ENCODE measurements around the gene UPF3B.
"Not testable (repeated sequence)": the region's sequence is repeated elsewhere in the genome, so short reads cannot be mapped to it uniquely, and the experiment has no call there.

Gene UPF3B

GRCh38 chrX:119852382-119853353 is at the start of gene UPF3B:
TSS of gene UPF3B (minus strand) at chrX:119852963. CDS start at chrX:119852928, 35 bp downstream.
- DNase-seq = peak; percentile 84 to 99 (median 90)
- intact Hi-C loops (cut with DNase I) = loop anchor here (2.0 to 5.0 kb wide), 2 partner anchors 18 to 60 kb away; partner anchors contain the start of genes NDUFA1, RNF113A and RPL39

DNA sequence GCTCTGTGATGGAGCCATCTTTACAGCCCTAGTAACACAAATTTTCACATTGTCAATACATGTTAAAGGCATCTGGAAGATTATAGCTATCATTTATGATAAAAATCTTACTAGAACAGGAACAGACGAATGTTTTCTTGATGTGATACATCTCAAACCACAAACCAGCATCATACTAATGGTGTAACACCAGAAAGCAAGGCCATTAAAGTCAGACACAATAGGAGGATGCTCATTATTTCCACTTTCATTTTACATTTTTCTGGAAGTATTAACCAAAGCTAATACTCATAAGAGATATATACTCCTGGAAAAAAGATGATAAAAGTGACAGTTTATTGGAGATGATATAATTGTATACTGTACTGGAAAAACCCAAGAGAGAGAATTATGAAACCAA is 48.2 kb upstream of the UPF3B start:
- intact Hi-C loops (cut with DNase I) = no loop called here
- DNase-seq = no peak

DNA sequence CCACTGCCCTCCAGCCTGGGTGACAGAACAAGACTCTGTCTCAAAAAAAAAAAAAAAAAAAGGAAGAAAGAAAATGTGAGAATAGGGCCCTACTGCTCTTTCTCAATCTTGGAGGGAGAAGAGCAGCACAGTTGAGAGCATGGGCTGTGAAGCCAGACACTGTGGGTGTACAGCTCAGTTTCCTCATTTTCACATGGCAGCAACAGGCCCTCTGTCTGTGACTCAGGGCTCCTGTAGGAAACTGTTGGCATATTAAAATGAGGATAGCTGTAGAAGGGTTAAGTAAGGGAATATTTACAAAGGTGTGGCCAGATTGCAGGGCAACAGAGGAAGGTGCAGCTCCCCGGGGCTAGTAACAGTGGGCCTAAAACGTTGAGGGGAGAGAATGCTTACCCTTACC is 46.4 kb upstream of the UPF3B start:
- intact Hi-C loops (cut with DNase I) = no loop called here

DNA sequence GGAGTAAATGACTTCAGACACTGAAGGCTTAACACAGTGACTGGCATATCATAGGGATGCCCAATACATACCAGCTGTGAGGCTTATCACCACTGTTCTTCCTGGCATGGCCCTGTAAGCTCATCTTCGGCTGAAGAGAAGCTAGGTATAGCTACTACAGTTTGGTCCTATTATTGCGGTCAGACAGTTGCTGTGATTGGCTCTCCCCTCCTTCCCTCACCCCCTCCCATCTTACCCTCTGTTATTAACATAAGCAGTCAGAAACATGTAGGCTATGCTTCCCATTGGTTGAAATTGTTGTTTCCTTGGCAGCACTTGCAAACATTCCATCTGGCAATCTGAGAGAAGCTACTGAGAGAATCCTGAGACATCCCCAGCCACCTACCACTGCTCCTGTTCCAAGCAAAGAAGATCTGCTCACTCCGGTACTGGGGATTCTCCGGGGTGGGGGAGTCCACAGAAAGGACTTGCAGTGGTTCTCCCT is 43.1 kb upstream of the UPF3B start, which contains the start of gene AKAP14:
Gene AKAP14, plus strand, starts transcription at position 51 of the 484 bp plus-strand sequence. CDS start 7,331 bp downstream, outside the sequence.
- intact Hi-C loops (cut with DNase I) = no loop called here
- no peak for DNase-seq

More for the DNA sequence above, 46.4 kb upstream of the UPF3B start:
- DNase-seq = no peak

DNA sequence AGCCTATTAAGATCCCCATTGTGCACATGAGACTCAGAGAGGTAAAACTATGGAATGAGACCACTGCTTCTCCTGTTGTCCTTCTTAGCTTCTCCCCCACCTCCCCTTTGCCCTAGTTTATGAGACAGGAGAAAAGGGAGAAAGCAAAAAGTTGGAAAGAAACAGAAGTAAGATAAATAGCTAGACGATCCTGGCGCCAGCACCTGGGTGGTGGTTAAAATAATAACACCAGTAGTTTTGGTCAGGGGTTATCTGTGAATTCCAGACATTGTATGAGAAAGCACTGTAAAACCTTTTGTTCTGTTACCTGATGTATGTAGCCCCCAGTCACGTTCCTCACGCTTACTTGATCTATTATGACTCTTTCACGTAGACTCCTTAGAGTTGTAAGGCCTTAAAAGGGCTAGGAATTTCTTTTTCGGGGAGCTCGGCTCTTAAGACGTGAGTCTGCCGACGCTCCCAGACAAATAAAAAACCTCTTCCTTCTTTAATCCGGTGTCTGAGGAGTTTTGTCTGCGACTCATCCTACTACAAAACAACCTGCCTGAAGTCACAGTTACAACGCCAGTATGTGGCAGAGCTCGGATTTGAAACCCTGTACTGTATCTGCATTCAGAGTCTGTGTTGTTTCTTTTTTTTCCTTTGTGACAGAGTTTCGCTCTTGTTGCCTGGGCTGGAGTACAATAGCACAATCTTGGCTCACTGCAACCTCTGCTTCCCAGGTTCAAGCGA is 39.4 kb upstream of the UPF3B start:
- DNase-seq; intact Hi-C loops (cut with DNase I): not testable (repeated sequence)

GRCh38 chrX:119890626-119891025 is 37.9 kb upstream of the UPF3B start:
- intact Hi-C loops (cut with DNase I); DNase-seq: not testable (repeated sequence)

- intact Hi-C loops (cut with DNase I) = no loop called here
- DNase-seq = peak in 7 of 10 donors; percentile 16 to 88 (median 37)
These were observed 35.1 kb upstream of the UPF3B start for GRCh38 chrX:119887721-119888425.

- intact Hi-C loops (cut with DNase I) = no loop called here
- DNase-seq = no peak
These were observed 33.0 kb upstream of the UPF3B start for GRCh38 chrX:119885554-119886428.

GRCh38 chrX:119880552-119881437 is 28.0 kb upstream of the UPF3B start:
- peak in 1 of 10 donors; percentile 7 for DNase-seq
- intact Hi-C loops (cut with DNase I) = no loop called here

GRCh38 chrX:119880076-119880475 is 27.3 kb upstream of the UPF3B start:
- intact Hi-C loops (cut with DNase I) = no loop called here
- no peak for DNase-seq

GRCh38 chrX:119878740-119879139 is 26.0 kb upstream of the UPF3B start:
- intact Hi-C loops (cut with DNase I) = loop anchor here (10.0 kb wide), 1 partner anchor 66 kb away; the partner anchor contains the start of gene NKAP

DNA sequence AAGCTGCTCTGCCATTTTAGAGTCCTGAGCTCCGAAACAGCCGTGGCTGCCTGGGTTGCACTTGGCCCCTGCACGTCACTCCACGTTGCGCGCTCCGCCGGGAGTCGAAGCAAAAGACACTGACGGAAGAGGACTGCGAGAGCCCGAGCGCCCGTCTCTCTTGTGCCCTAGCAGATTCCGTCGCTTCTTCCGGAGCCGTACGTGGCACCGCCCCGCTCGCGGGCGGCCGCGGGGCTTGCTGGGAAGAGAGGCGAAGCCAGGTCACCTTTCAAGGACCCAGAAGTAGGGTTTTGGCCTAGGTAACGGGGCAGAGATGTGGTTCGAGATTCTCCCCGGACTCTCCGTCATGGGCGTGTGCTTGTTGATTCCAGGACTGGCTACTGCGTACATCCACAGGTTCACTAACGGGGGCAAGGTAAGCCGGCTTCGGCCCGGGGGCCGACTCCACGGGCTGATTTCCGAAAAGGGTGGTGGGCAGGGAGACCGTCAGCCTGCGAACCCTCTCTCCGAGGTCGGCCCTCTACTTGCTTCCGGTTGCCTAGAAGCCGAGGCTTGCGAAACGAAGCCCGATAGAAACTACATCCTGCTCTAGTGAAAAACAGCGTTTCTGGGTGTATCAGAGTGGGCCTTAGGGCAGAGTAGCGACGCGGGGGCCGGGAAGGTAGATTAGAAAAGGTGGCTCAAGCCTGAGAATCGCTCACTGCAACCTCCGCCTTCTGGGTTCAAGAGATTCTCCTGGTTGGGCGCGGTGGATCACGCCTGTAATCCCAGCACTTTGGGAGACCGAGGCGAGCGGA is 19.0 kb upstream of the UPF3B start, which contains the start of the genes NDUFA1 and RNF113A:
Gene NDUFA1, plus strand, starts transcription at position 234 of the 797 bp plus-strand sequence. Its CDS starts 80 bp downstream, at position 314.
Gene RNF113A, minus strand, starts transcription at position 135 of the 797 bp plus-strand sequence. Its CDS starts 120 bp downstream, at position 15.
- DNase-seq = peak; percentile 70 to 97 (median 79)
- intact Hi-C loops (cut with DNase I) = loop anchor here (2.0 to 10.0 kb wide), 3 partner anchors 19 to 79 kb away; partner anchors contain the start of genes NKAP, RPL39 and UPF3B

More at GRCh38 chrX:119878740-119879139, 26.0 kb upstream of the UPF3B start:
- DNase-seq = no peak

GRCh38 chrX:119871245-119871598 is 18.5 kb upstream of the UPF3B start:
- no peak for DNase-seq
- intact Hi-C loops (cut with DNase I) = loop anchor here (2.0 to 10.0 kb wide), 3 partner anchors 18 to 79 kb away; partner anchors contain the start of genes NKAP, RPL39 and UPF3B

DNA sequence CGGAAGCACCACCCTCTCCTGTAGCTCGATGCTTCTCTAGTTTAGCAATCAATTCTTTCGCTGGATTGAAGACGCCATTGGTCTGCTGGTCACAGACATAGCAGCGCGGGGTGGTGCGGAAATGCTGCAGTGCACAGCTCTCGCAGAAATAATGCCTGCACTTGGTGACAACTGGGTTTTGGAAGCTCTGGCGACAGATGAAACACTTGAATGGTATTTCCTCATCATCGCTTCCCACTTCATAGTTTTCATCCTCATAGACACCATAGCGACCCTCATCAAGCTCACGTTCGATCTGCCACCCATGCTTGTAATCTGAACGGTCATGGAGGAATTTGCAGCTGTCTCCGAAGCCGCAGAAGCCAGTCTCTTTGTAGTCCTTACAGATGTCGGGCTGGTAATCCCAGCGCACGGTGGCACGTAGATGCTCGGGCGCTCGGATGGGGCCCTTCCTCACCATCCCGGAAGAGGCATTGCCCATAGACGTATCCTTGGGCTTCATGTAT is 17.9 kb upstream of the UPF3B start:
- intact Hi-C loops (cut with DNase I) = loop anchor here (2.0 to 10.0 kb wide), 3 partner anchors 18 to 78 kb away; partner anchors contain the start of genes NKAP, RPL39 and UPF3B
- DNase-seq = peak in 3 of 10 donors; percentile 8 to 10 (median 10)

DNA sequence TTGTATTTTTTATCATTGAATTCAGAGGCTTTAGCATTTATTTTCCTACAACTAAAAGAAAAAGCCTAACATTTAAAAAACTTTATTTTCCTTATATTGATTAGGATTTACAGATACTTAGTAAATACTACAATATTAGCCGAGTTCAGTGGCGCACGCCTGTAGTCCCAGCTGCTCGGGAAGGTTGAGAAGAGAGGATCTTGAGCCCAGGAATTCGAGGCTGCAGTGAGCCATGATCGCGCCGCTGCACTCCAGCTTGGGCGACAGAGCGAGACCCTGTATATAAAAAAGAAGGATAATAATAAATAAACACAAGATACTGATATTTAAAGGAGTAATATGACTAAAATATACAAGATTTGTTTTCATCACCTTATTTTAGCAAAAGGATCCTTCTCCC is 681 bp upstream of the UPF3B start:
- intact Hi-C loops (cut with DNase I) = loop anchor here (2.0 to 5.0 kb wide), 2 partner anchors 17 to 61 kb away; partner anchors contain the start of genes NDUFA1, RNF113A and RPL39
- DNase-seq = no peak

DNA sequence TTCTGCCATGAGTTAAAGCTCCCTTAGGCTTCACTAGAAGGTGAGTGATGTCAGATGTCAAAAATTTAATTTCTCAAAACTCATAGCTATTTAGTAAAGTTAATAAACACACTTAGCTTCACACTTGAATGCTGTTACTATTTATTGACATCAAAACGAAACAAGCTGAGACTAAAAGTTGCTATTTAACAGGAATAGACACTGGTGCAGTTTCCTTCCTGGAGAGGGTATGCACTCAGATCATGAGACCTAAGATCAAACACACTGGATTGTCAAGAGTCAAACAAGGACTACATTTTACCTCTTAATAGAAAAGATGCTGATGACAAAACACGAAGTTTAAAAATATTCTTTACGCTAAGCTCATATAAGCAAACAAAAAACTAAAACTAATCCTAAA is 18.9 kb downstream of the UPF3B start:
- DNase-seq = no peak

More for the DNA sequence above, 18.9 kb downstream of the UPF3B start:
- intact Hi-C loops (cut with DNase I) = no loop called here

Measured in posterior cingulate gyrus (tissue), 11 donors.